Measurements from ENCODE around the gene ANKRD23. TPM values are rescaled to one million over a fixed set of nuclear protein-coding genes. Genes with fewer than 3 reads are reported as not detected.
"Not testable (repeated sequence)": the region's sequence is repeated elsewhere in the genome, so short reads cannot be mapped to it uniquely, and the experiment has no call there.

The ANKRD23 gene
- polyA plus RNA-seq (2013, experiment 1 of 2) = 2.4 TPM
- 1.4 TPM for polyA plus RNA-seq (2013, experiment 2 of 2)

DNA sequence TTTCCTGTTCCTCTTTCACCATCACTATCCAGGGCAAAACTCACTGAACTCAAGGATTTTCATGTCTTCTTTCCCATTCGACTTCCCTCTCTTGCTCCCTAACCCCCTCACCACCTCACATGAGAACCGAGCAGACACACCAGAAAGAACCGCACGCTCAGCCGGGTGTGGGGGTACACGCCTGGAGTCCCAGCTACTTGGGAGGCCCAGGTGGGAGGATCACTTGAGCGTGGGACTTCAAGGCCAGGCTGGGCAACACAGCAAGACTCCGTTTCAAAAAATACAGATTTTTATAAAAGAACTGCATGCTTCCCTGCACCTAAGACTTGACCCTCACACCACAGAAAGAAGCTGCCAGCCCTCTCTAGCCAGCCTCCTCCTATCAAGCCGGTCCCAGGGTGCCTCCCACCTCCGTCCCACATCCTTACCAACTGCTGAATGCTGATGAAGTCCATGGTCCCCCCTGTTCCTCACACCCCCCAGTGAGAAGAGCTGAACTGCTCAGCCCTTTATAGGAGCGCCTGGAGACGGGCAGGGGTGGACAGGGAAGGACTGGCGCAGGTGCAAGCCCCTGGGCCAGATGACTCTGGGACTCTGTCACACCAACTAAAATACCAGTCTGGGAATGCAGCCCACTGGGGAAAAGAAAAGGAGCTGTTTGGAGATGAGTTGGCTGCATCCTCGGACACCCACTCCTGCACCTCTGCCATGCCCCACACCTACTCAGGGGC lies at the start of gene ANKRD23:
Gene ANKRD23, minus strand, starts transcription at position 484 of the 731 bp plus-strand sequence. Its CDS starts 29 bp downstream, at position 455.
- H3K9me3 ChIP-seq (ENCODE audit: control insufficient read depth, low read length) = no peaks in the 10 kb centered on the region
- WGBS, 2 experiments (ENCODE audit: insufficient coverage in 2 of 2) = 94 to 96% methylated on average over 11 to 12 of the region's 14 CpGs
- H3K4me1 ChIP-seq (ENCODE audit: control insufficient read depth, insufficient read depth, low read length, poor library complexity, severe bottlenecking) = no peaks in the 10 kb centered on the region
- H3K27ac ChIP-seq (ENCODE audit: low read depth, low read length, severe bottlenecking) = no peak within 1 kb of the TSS
- H3K4me3 ChIP-seq (ENCODE audit: extremely low read depth, insufficient read depth, low read length, poor library complexity, severe bottlenecking) = no peak within 1 kb of the TSS
- H3K36me3 ChIP-seq (ENCODE audit: control insufficient read depth, insufficient read depth, low read length) = peaks cover 17% of the 10 kb centered on the region

- 45 to 50% methylated on average over 5 to 6 of the region's 11 CpGs for WGBS, 2 experiments (ENCODE audit: insufficient coverage in 2 of 2)
- H3K9me3 ChIP-seq (ENCODE audit: control insufficient read depth, low read length) = no peaks in the 10 kb centered on the region
- peaks cover 49% of the 10 kb centered on the region for H3K4me1 ChIP-seq (ENCODE audit: control insufficient read depth, insufficient read depth, low read length, poor library complexity, severe bottlenecking)
- H3K27ac ChIP-seq (ENCODE audit: low read depth, low read length, severe bottlenecking) = peak overlapping the region; percentile 82
- H3K4me3 ChIP-seq (ENCODE audit: extremely low read depth, insufficient read depth, low read length, poor library complexity, severe bottlenecking) = no peak overlapping the region
- no peaks in the 10 kb centered on the region for H3K36me3 ChIP-seq (ENCODE audit: control insufficient read depth, insufficient read depth, low read length)
These were observed 47.9 kb upstream of the ANKRD23 start for GRCh38 chr2:96891591-96892333.

- WGBS, 2 experiments (ENCODE audit: insufficient coverage in 2 of 2) = 74 to 83% methylated on average over 5 to 6 of the region's 6 CpGs
- Histone ChIP-seq H3K36me3 (ENCODE audit: control insufficient read depth, insufficient read depth, low read length) (no peaks in the 10 kb centered on the region), H3K27ac (ENCODE audit: low read depth, low read length, severe bottlenecking) (peak overlapping the region; percentile 82), H3K4me3 (ENCODE audit: extremely low read depth, insufficient read depth, low read length, poor library complexity, severe bottlenecking) (no peak overlapping the region), H3K4me1 (ENCODE audit: control insufficient read depth, insufficient read depth, low read length, poor library complexity, severe bottlenecking) (peaks cover 52% of the 10 kb centered on the region), H3K9me3 (ENCODE audit: control insufficient read depth, low read length) (no peaks in the 10 kb centered on the region)
These were observed 47.0 kb upstream of the ANKRD23 start for GRCh38 chr2:96890726-96891385.

DNA sequence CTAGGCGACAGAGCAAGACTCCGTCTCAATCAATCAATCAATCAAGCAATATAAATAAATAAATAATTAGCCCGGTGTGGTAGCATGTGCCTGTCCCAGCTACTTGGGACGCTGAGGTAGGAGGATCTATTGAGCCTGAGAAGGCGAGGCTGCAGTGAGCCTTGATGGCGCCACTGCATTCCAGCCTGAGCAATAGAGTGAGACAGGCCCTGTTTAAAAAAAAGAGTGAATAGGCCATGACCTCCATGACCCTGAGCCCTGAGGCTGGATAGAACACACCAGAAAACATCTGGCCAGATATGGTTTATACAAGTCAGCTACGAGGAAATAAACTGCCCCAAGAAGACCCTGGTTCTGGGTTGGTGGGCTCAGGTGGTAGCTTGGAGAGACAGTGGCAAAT lies 46.4 kb upstream of the ANKRD23 start:
- WGBS, 2 experiments (ENCODE audit: insufficient coverage in 2 of 2) = 87 to 93% methylated on average over 4 of the region's 7 CpGs

GRCh38 chr2:96889502-96889901 lies 45.7 kb upstream of the ANKRD23 start:
- not testable (repeated sequence) for H3K9me3 ChIP-seq (ENCODE audit: control insufficient read depth, low read length); H3K27ac ChIP-seq (ENCODE audit: low read depth, low read length, severe bottlenecking); H3K36me3 ChIP-seq (ENCODE audit: control insufficient read depth, insufficient read depth, low read length); H3K4me3 ChIP-seq (ENCODE audit: extremely low read depth, insufficient read depth, low read length, poor library complexity, severe bottlenecking)
- 94 to 96% methylated on average over 3 of the region's 5 CpGs for WGBS, 2 experiments (ENCODE audit: insufficient coverage in 2 of 2)
- peaks cover 43% of the 10 kb centered on the region for H3K4me1 ChIP-seq (ENCODE audit: control insufficient read depth, insufficient read depth, low read length, poor library complexity, severe bottlenecking)

More for the DNA sequence above, 46.4 kb upstream of the ANKRD23 start:
- H3K4me3 ChIP-seq (ENCODE audit: extremely low read depth, insufficient read depth, low read length, poor library complexity, severe bottlenecking) = no peak overlapping the region
- H3K9me3 ChIP-seq (ENCODE audit: control insufficient read depth, low read length) = no peaks in the 10 kb centered on the region
- no peaks in the 10 kb centered on the region for H3K36me3 ChIP-seq (ENCODE audit: control insufficient read depth, insufficient read depth, low read length)
- peaks cover 46% of the 10 kb centered on the region for H3K4me1 ChIP-seq (ENCODE audit: control insufficient read depth, insufficient read depth, low read length, poor library complexity, severe bottlenecking)
- peak overlapping the region; percentile 82 for H3K27ac ChIP-seq (ENCODE audit: low read depth, low read length, severe bottlenecking)

DNA sequence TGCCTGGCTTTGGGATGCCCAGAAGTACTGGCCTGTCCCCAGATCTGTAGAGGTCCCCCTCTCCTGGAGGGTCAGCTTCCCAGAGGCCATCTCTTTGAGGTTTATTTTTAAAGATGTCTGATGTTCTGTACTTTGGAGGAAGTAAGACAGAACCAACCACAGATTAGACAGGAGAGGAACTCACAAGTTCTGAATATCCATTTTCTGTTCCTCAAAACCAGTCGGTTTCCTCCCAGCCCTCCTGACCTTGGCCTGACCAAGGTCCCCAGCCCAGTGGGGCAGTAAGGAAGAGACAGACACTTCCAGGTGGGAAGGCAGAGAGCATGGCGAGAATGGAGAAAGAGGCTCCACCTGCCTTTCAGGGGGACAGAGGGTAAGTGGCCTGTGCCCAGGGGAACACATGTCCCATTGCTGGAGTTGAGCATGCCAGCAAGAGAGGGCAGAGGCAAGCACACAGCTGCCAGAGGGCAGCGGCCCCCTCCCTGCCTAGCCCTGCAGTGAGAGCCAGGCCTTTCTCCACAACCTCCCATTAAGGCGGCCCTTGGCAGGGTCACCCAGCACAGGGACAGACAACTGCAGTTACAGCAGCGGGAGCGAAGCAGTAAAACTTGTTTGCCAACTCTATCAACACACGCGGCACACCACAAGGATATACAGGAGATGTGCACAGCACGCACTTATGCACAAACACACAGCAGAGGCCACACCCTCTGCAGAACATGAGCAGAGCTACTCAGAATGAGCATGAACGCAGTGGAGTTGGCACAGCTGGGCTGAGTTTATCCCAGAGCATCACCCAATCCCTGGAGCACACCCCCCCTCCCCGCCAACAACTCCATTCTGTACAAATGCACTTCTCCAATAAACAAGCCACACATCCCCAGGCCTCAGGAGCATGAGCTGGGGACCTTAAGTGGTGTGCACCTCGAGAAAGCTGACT lies 44.5 kb upstream of the ANKRD23 start:
- 92 to 93% methylated on average over 8 to 9 of the region's 12 CpGs for WGBS, 2 experiments (ENCODE audit: insufficient coverage in 2 of 2)
- no peaks in the 10 kb centered on the region for H3K9me3 ChIP-seq (ENCODE audit: control insufficient read depth, low read length)
- no peak overlapping the region for H3K27ac ChIP-seq (ENCODE audit: low read depth, low read length, severe bottlenecking)
- H3K4me1 ChIP-seq (ENCODE audit: control insufficient read depth, insufficient read depth, low read length, poor library complexity, severe bottlenecking) = peaks cover 43% of the 10 kb centered on the region
- no peak overlapping the region for H3K4me3 ChIP-seq (ENCODE audit: extremely low read depth, insufficient read depth, low read length, poor library complexity, severe bottlenecking)
- no peaks in the 10 kb centered on the region for H3K36me3 ChIP-seq (ENCODE audit: control insufficient read depth, insufficient read depth, low read length)

GRCh38 chr2:96887493-96888012 lies 43.7 kb upstream of the ANKRD23 start:
- Histone ChIP-seq H3K4me3 (ENCODE audit: extremely low read depth, insufficient read depth, low read length, poor library complexity, severe bottlenecking) (no peak overlapping the region), H3K36me3 (ENCODE audit: control insufficient read depth, insufficient read depth, low read length) (no peaks in the 10 kb centered on the region), H3K4me1 (ENCODE audit: control insufficient read depth, insufficient read depth, low read length, poor library complexity, severe bottlenecking) (peaks cover 46% of the 10 kb centered on the region), H3K27ac (ENCODE audit: low read depth, low read length, severe bottlenecking) (no peak overlapping the region), H3K9me3 (ENCODE audit: control insufficient read depth, low read length) (no peaks in the 10 kb centered on the region)
- WGBS, 2 experiments (ENCODE audit: insufficient coverage in 2 of 2) = 75 to 76% methylated on average over 18 of the region's 18 CpGs

- 93 to 96% methylated on average over 22 to 23 of the region's 23 CpGs for WGBS, 2 experiments (ENCODE audit: insufficient coverage in 2 of 2)
- Histone ChIP-seq H3K9me3 (ENCODE audit: control insufficient read depth, low read length) (no peaks in the 10 kb centered on the region), H3K4me1 (ENCODE audit: control insufficient read depth, insufficient read depth, low read length, poor library complexity, severe bottlenecking) (peaks cover 44% of the 10 kb centered on the region), H3K36me3 (ENCODE audit: control insufficient read depth, insufficient read depth, low read length) (no peaks in the 10 kb centered on the region), H3K4me3 (ENCODE audit: extremely low read depth, insufficient read depth, low read length, poor library complexity, severe bottlenecking) (no peak overlapping the region), H3K27ac (ENCODE audit: low read depth, low read length, severe bottlenecking) (no peak overlapping the region)
These were observed 41.9 kb upstream of the ANKRD23 start for GRCh38 chr2:96885432-96886347.

DNA sequence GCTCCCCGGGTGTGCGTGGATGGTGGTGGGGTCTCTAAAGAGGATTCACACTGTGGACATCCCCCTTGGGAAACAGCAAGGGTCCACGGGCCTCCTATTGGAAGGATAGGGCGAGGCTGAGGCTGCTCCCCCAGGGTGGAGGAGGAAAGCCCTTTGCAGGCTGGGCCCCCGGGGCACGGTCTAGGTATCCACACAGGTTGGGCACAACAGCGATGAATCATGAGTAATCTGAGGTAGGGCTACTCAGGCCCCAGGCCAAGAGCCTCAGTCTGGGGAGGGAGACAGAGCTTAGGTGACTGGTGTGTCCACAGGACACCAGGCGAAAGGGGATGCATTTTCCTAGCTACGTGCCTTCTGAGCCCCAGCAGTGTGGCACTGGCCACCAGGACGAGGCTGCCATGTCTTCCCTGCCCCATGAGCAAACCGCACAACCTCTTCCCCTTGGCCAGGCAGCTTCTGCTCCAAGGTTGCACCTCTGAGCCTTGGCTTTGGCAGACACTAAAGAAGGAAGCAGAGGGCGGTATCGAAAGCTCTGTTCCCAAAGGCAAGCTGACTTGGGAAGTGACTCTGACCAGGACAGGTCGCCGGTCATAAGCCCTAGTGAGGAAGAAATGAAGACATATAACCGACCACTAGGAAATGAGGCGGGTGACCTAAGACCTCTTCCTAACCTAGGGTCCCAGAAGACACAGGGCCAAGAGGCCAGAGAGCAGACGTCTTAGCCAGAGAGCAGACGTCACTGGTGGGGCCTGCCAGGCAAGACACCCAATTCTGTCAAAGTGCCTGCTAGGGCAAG lies 40.7 kb upstream of the ANKRD23 start:
- Histone ChIP-seq H3K27ac (ENCODE audit: low read depth, low read length, severe bottlenecking) (no peak overlapping the region), H3K9me3 (ENCODE audit: control insufficient read depth, low read length) (no peaks in the 10 kb centered on the region), H3K4me3 (ENCODE audit: extremely low read depth, insufficient read depth, low read length, poor library complexity, severe bottlenecking) (no peak overlapping the region), H3K36me3 (ENCODE audit: control insufficient read depth, insufficient read depth, low read length) (no peaks in the 10 kb centered on the region), H3K4me1 (ENCODE audit: control insufficient read depth, insufficient read depth, low read length, poor library complexity, severe bottlenecking) (peaks cover 38% of the 10 kb centered on the region)
- 94 to 96% methylated on average over 17 to 19 of the region's 19 CpGs for WGBS, 2 experiments (ENCODE audit: insufficient coverage in 2 of 2)
